Colonic mucosa (tissue), 4 donors: ENCODE data around the gene PROX1. TPM values are rescaled to one million over a fixed set of nuclear protein-coding genes. Genes with fewer than 3 reads are reported as not detected.

Experiments
- DNase-seq: peaks from one replicate; pipeline ENCODE4 v3.0.0-alpha.2; 2020
- H3K27ac ChIP-seq: fragments of 200-600 bp; one replicate; pipeline ENCODE4 v1.8.0; 2021
- H3K27me3 ChIP-seq: fragments of 200-600 bp; one replicate; pipeline ENCODE4 v1.8.0; 2021
- H3K36me3 ChIP-seq: fragments of 200-600 bp; one replicate; pipeline ENCODE4 v1.8.0; 2021
- H3K4me1 ChIP-seq: fragments of 200-600 bp; one replicate; pipeline ENCODE4 v1.8.0; 2021; ENCODE audit warnings: mild to moderate bottlenecking
- H3K4me3 ChIP-seq: fragments of 200-600 bp; one replicate; pipeline ENCODE4 v1.8.0; 2021
- H3K9ac ChIP-seq, 2 donors: one replicate each; pipeline ENCODE4 v1.7.0; 2013; ENCODE audit warnings: control low read depth in 2 of 2, low read depth in 2 of 2, low read length in 2 of 2
- H3K9me3 ChIP-seq: fragments of 200-600 bp; one replicate; pipeline ENCODE4 v1.8.0; 2021
- CTCF ChIP-seq: fragments of 200-600 bp; IDR thresholded peaks from one replicate; pipeline ENCODE4 v1.8.0; 2022; ENCODE audit warnings: antibody characterized with exemption, mild to moderate bottlenecking
- intact Hi-C: fragments of 100-400 bp; cut with DNase I; formaldehyde crosslinking; loops from one replicate; pipeline ENCODE4 v1.14.1; 2022
- total RNA-seq, 2 donors: library from RNA; stranded (reverse); fragmentation: NEBNext Ultra II Directional in 1 of 2; extraction: Animal tissue kit (Norgen Biotek cat#: 25700) in 1 of 2; gene quantifications; one replicate each; pipeline ENCODE4 v1.2.1, GENCODE V29; 2021
- donor health status: healthy.
- donor health status: DM: no; HTN: no; CAD: no.
- donor health status: DM: no; HTN: no; CAD: no.

Gene PROX1
- total RNA-seq, 2 donors from 2014 or later: 11.6 to 14.7 TPM

DNA sequence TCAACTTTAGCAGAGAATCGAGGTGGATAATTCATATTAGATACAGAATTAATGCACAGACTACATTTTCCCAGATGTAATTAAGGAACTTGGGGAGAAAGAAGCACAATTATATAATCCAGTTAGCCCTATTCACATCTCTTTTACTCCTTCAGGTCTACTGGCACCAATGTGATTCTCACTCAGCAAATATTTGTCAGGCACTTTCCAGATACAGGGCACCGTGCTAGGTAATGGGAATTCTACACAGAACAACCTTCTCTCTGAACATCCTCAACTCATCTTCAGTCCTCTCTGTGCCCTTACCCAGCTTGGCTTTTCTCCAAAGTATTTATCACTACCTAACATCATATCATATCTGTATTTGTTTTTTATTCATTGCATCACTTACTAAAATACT, 15.6 kb upstream of the PROX1 start:
- TF ChIP-seq CTCF: no peak
- no peak for DNase-seq
- Histone ChIP-seq H3K9me3 (no peaks in the 10 kb centered on the region), H3K27ac (no peak overlapping the region), H3K27me3 (no peaks in the 10 kb centered on the region), H3K4me3 (no peak overlapping the region), H3K36me3 (no peaks in the 10 kb centered on the region), H3K9ac (no peak overlapping the region), H3K4me1 (no peaks in the 10 kb centered on the region)
- intact Hi-C loops: no loop called here

DNA sequence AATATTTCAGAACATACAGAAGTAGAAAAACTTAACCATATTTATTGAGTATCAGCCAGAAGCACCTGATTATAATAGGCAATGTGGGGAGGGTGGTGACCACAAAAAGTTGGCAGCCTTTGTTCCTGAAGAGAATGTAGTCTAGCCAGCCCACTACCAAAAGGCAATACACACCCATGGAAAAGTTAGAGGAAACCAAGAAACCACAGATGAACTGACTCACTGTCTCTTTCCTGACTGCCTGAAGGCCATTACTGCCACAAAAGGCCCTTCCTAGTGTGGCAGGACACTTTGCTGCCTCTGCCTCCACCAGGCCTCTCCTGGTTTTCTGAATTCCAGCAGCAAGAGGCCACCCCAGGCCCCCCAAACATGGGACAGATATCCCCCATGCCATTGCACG, 14.6 kb upstream of the PROX1 start:
- intact Hi-C loops: no loop called here
- TF ChIP-seq CTCF: no peak
- H3K9ac ChIP-seq: no peak overlapping the region
- no peak for DNase-seq
- H3K36me3 ChIP-seq: no peaks in the 10 kb centered on the region
- H3K9me3 ChIP-seq: no peaks in the 10 kb centered on the region
- no peaks in the 10 kb centered on the region for H3K4me1 ChIP-seq
- no peaks in the 10 kb centered on the region for H3K27me3 ChIP-seq
- no peak overlapping the region for H3K4me3 ChIP-seq
- H3K27ac ChIP-seq: no peak overlapping the region

- DNase-seq: no peak
- no peak overlapping the region for H3K4me3 ChIP-seq
- TF ChIP-seq CTCF: no peak
- H3K36me3 ChIP-seq: no peaks in the 10 kb centered on the region
- H3K27me3 ChIP-seq: peaks cover 5% of the 10 kb centered on the region
- no peaks in the 10 kb centered on the region for H3K9me3 ChIP-seq
- intact Hi-C loops: no loop called here
- no peak overlapping the region for H3K27ac ChIP-seq
- H3K4me1 ChIP-seq: no peaks in the 10 kb centered on the region
- H3K9ac ChIP-seq: no peak overlapping the region
Measured at GRCh38 chr1:213976665-213977485, 10.9 kb upstream of the PROX1 start.

- Histone ChIP-seq H3K4me3 (no peak overlapping the region), H3K27ac (no peak overlapping the region), H3K9me3 (no peaks in the 10 kb centered on the region), H3K4me1 (peaks cover under 1% of the 10 kb centered on the region), H3K27me3 (peaks cover 8% of the 10 kb centered on the region), H3K9ac (no peak overlapping the region), H3K36me3 (no peaks in the 10 kb centered on the region)
- DNase-seq: no peak
- no peak for TF ChIP-seq CTCF
- intact Hi-C loops: no loop called here
Measured at GRCh38 chr1:213977486-213977842, 10.3 kb upstream of the PROX1 start.

DNA sequence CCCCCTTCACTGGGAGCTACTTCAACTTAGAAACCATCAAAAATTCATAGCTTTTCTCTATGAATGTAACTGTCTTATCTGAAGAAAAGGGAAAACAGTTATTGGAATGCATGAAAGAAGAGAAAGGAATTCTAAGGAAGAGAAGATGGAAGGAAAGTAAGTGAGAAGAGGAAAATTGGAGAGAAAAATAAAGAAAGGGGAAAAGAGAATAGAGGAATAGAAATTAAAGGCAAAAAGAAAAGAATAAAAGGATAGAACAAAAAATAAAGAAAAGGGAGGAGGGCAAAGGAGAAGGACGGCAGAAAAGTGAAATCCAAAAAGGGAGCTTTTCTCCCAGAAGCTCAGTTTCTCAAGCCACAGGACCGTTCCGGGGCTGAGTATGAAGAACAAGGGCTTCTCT, 9.9 kb upstream of the PROX1 start:
- Histone ChIP-seq H3K27me3 (peaks cover 12% of the 10 kb centered on the region), H3K36me3 (no peaks in the 10 kb centered on the region), H3K9ac (no peak overlapping the region), H3K4me1 (peaks cover 4% of the 10 kb centered on the region), H3K27ac (no peak overlapping the region), H3K9me3 (no peaks in the 10 kb centered on the region), H3K4me3 (no peak overlapping the region)
- no peak for TF ChIP-seq CTCF
- DNase-seq: no peak
- intact Hi-C loops: no loop called here
